GOT3 (cell line): ENCODE results near the gene FNIP1.
"Not testable (repeated sequence)": the region's sequence is repeated elsewhere in the genome, so short reads cannot be mapped to it uniquely, and the experiment has no call there.

ENCODE experiments used
- DNase-seq: peaks from one replicate; lab custom pipeline; 2025; ENCODE audit warnings: mixed read lengths; lab: John Stamatoyannopoulos, UW

The FNIP1 gene

GRCh38 chr5:131607903-131608540 is 188.8 kb downstream of the FNIP1 start:
- no peak for DNase-seq

GRCh38 chr5:131607418-131607817 is 189.4 kb downstream of the FNIP1 start:
- no peak for DNase-seq

- DNase-seq = no peak
These were observed 191.7 kb downstream of the FNIP1 start for GRCh38 chr5:131605086-131605485.

GRCh38 chr5:131595088-131596033 is 201.5 kb downstream of the FNIP1 start:
- DNase-seq = no peak

GRCh38 chr5:131593921-131594320 is 202.9 kb downstream of the FNIP1 start:
- DNase-seq = no peak

- DNase-seq = not testable (repeated sequence)
These were observed 203.4 kb downstream of the FNIP1 start for GRCh38 chr5:131593436-131593835.
